Measurements from ENCODE around the gene STX12.

STX12 gene

GRCh38 chr1:27772932-27773825 is at the start of gene STX12:
STX12 (plus strand) TSS chr1:27773219; CDS start chr1:27773308, 89 bp downstream.
- peak; percentile 97 for DNase-seq (ENCODE audit: low spot score)
- in situ Hi-C loops (cut with MboI; ENCODE audit: low pct_unique_long_range_greater_than_20kb, low sequenced_read_pairs, unreplicated experiment) = no loop called here
- no peak for TF ChIP-seq CTCF (IDR thresholded peaks at IDR 0.05; ENCODE audit: extremely low read depth, insufficient read depth, missing control alignments)

- DNase-seq (ENCODE audit: low spot score) = no peak
- in situ Hi-C loops (cut with MboI; ENCODE audit: low pct_unique_long_range_greater_than_20kb, low sequenced_read_pairs, unreplicated experiment) = no loop called here
- TF ChIP-seq CTCF (IDR thresholded peaks at IDR 0.05; ENCODE audit: extremely low read depth, insufficient read depth, missing control alignments) = no peak
Observed at GRCh38 chr1:27724961-27725373, 48.1 kb upstream of the STX12 start.

- TF ChIP-seq CTCF (IDR thresholded peaks at IDR 0.05; ENCODE audit: extremely low read depth, insufficient read depth, missing control alignments) = peak; percentile 63
- peak; percentile 99 for DNase-seq (ENCODE audit: low spot score)
- in situ Hi-C loops (cut with MboI; ENCODE audit: low pct_unique_long_range_greater_than_20kb, low sequenced_read_pairs, unreplicated experiment) = no loop called here
Observed at GRCh38 chr1:27725374-27726172, 47.4 kb upstream of the STX12 start, which contains the start of gene FAM76A. FAM76A (plus strand) TSS chr1:27725961; CDS start chr1:27726081, 120 bp downstream.

GRCh38 chr1:27726173-27727044 is 46.6 kb upstream of the STX12 start:
- peak; percentile 77 for DNase-seq (ENCODE audit: low spot score)
- TF ChIP-seq CTCF (IDR thresholded peaks at IDR 0.05; ENCODE audit: extremely low read depth, insufficient read depth, missing control alignments) = no peak
- in situ Hi-C loops (cut with MboI; ENCODE audit: low pct_unique_long_range_greater_than_20kb, low sequenced_read_pairs, unreplicated experiment) = no loop called here

GRCh38 chr1:27727126-27727525 is 45.9 kb upstream of the STX12 start:
- DNase-seq (ENCODE audit: low spot score) = no peak
- in situ Hi-C loops (cut with MboI; ENCODE audit: low pct_unique_long_range_greater_than_20kb, low sequenced_read_pairs, unreplicated experiment) = no loop called here

More at GRCh38 chr1:27727126-27727525, 45.9 kb upstream of the STX12 start:
- no peak for TF ChIP-seq CTCF (IDR thresholded peaks at IDR 0.05; ENCODE audit: extremely low read depth, insufficient read depth, missing control alignments)
